C4-2B (cell line): ENCODE results near the gene PPFIBP1.

Experiments
- ZFX ChIP-seq: fragments of 450-650 bp; IDR thresholded peaks from 2 replicates; pipeline ENCODE4 v1.6.1; 2017
- TF ChIP-seq, protein P1 (sequence below): fragments of 450-650 bp; conservative IDR thresholded peaks from 2 replicates; pipeline ENCODE4 v1.5.1; 2017; ENCODE audit warnings: mild to moderate bottlenecking

DNA sequence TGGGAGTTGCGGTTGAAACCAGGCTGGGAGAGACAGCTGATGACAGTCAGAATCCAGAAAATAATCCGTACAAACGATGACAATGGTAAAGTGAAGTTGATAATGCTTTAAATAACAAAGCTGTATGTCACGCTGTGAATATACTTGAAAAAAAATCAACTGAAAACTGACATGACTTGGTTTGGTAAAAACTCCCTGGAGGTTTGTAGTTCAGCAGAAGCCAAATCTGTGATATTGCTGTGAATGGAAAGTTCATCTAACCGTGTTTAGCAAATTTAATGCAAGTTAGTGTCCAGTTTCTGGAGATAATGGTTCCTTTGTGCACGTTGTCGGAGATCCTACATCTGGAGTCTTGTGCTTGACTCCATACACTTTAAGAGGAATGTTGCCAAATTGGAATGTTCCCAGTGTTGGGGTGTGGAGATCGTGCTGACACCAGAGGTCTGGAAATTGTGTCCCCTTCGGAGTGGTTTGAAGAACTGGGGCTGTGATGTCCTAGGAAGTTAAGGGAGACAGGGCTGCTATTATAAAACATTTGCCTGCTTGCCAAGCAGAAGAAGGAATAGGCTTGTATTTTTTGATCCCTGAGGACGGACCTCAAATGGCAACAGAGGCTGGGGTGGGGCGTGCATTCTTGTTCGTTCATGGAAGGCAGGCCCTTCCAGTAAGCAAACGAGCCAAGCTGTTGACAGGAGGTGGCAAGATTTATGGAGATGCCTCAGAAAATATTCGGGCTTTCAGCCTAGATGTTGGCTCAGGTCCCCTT, 30.6 kb downstream of the PPFIBP1 start:
- TF ChIP-seq, protein P1, sequence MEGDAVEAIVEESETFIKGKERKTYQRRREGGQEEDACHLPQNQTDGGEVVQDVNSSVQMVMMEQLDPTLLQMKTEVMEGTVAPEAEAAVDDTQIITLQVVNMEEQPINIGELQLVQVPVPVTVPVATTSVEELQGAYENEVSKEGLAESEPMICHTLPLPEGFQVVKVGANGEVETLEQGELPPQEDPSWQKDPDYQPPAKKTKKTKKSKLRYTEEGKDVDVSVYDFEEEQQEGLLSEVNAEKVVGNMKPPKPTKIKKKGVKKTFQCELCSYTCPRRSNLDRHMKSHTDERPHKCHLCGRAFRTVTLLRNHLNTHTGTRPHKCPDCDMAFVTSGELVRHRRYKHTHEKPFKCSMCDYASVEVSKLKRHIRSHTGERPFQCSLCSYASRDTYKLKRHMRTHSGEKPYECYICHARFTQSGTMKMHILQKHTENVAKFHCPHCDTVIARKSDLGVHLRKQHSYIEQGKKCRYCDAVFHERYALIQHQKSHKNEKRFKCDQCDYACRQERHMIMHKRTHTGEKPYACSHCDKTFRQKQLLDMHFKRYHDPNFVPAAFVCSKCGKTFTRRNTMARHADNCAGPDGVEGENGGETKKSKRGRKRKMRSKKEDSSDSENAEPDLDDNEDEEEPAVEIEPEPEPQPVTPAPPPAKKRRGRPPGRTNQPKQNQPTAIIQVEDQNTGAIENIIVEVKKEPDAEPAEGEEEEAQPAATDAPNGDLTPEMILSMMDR: no peak
- no peak for TF ChIP-seq ZFX
